H1 (cell line): ENCODE data around the gene GNB1.

Experiments
- CBX8 ChIP-seq: fragments of 300-800, 300-1000 bp; sonication (generic); IDR thresholded peaks from 2 replicates; pipeline ENCODE4 v1.7.1; 2016; ENCODE audit warnings: low read depth, low read length, borderline replicate concordance
- CREB1 ChIP-seq: IDR thresholded peaks from 2 replicates; pipeline ENCODE4 v1.6.1; 2012; ENCODE audit warnings: inconsistent platforms
- EZH2 ChIP-seq: fragments of 200-600 bp; sonication (generic); IDR thresholded peaks from 2 replicates; pipeline ENCODE4 v1.7.1; 2012; ENCODE audit warnings: low read depth, mild to moderate bottlenecking, moderate library complexity, low read length, inconsistent platforms; ENCODE audit not compliant: severe bottlenecking
- FOSL1 ChIP-seq: IDR thresholded peaks from 2 replicates; pipeline ENCODE4 v1.6.1; 2011; ENCODE audit warnings: mild to moderate bottlenecking, low read depth, low read length, moderate library complexity; ENCODE audit not compliant: insufficient read depth
- HDAC2 ChIP-seq, 2 experiments: fragments of 300-600 bp in 1 of 2; sonication (generic) in 1 of 2; IDR thresholded peaks; 2 replicates each; pipeline ENCODE4 v1.6.1; 2011 to 2012; ENCODE audit warnings: low read depth in 2 of 2, low read length in 2 of 2, mild to moderate bottlenecking in 2 of 2, moderate library complexity in 2 of 2, borderline replicate concordance in 1 of 2, inconsistent platforms in 1 of 2
- JUN ChIP-seq: IDR thresholded peaks from 2 replicates; pipeline ENCODE4 v1.6.1; 2011; ENCODE audit warnings: low read depth, mild to moderate bottlenecking, improper control_type of control experiment, low read length
- KDM1A ChIP-seq: fragments of 200-600, 300-600 bp; sonication (generic); IDR thresholded peaks from 2 replicates; pipeline ENCODE4 v1.7.1; 2016; ENCODE audit warnings: mild to moderate bottlenecking, low read length, borderline replicate concordance
- NRF1 ChIP-seq: IDR thresholded peaks from 2 replicates; pipeline ENCODE4 v1.6.1; 2011; ENCODE audit warnings: mild to moderate bottlenecking, low read depth, low read length, improper control_type of control experiment
- POLR2AphosphoS5 ChIP-seq: IDR thresholded peaks from 2 replicates; pipeline ENCODE4 v1.6.1; 2011; ENCODE audit warnings: low read depth, low read length
- SIX5 ChIP-seq: IDR thresholded peaks from 2 replicates; pipeline ENCODE4 v1.6.1; 2011; ENCODE audit warnings: mild to moderate bottlenecking, low read depth, low read length
- SP2 ChIP-seq: IDR thresholded peaks from 2 replicates; pipeline ENCODE4 v1.6.1; 2012; ENCODE audit warnings: mild to moderate bottlenecking, low read length, inconsistent platforms
- YY1 ChIP-seq: IDR thresholded peaks from 2 replicates; pipeline ENCODE4 v1.6.1; 2011; ENCODE audit warnings: low read depth, mild to moderate bottlenecking, low read length
- TF ChIP-seq, protein P1 (sequence below), 3 experiments: IDR thresholded peaks; 1 replicate in 2 of 3; 2 replicates in 1 of 3; pipeline versions ENCODE4 v1.5.1 to v1.6.1; 2011; ENCODE audit warnings: low read length in 3 of 3, mild to moderate bottlenecking in 3 of 3, inconsistent platforms in 2 of 3, low read depth in 1 of 3, moderate library complexity in 1 of 3; ENCODE audit not compliant: insufficient read depth in 1 of 3; ENCODE audit errors: control extremely low read depth in 1 of 3
- TF ChIP-seq, protein P2 (sequence below): IDR thresholded peaks from 2 replicates; pipeline ENCODE4 v1.6.1; 2012; ENCODE audit warnings: inconsistent platforms

DNA sequence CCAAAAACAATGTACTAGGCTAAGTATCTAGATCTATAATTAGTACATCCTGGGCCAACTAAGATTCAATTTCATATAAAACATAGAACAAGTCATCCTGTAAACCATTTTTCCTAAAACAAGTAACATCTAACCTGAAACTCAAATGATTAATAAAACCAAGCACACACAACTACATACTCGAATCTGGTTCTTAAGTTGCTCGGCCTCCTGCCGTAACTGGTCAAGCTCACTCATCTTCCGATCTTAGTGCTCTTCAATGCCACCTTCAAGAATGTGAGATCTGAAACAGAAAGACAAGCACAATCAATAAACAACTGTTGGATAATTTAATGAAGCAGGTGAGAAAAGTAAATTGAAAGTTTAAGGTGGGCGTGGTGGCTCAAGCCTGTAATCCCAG is 65.7 kb downstream of the GNB1 start:
- TF ChIP-seq, protein P1, sequence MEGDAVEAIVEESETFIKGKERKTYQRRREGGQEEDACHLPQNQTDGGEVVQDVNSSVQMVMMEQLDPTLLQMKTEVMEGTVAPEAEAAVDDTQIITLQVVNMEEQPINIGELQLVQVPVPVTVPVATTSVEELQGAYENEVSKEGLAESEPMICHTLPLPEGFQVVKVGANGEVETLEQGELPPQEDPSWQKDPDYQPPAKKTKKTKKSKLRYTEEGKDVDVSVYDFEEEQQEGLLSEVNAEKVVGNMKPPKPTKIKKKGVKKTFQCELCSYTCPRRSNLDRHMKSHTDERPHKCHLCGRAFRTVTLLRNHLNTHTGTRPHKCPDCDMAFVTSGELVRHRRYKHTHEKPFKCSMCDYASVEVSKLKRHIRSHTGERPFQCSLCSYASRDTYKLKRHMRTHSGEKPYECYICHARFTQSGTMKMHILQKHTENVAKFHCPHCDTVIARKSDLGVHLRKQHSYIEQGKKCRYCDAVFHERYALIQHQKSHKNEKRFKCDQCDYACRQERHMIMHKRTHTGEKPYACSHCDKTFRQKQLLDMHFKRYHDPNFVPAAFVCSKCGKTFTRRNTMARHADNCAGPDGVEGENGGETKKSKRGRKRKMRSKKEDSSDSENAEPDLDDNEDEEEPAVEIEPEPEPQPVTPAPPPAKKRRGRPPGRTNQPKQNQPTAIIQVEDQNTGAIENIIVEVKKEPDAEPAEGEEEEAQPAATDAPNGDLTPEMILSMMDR (IDR thresholded peaks at IDR 0.05; ENCODE audit: control extremely low read depth in 1 of 3, insufficient read depth in 1 of 3, low read depth in 1 of 3, low read length in 3 of 3) = no peak
- no peak for TF ChIP-seq JUN
- TF ChIP-seq EZH2 = no peak
- TF ChIP-seq CBX8 = no peak
- TF ChIP-seq NRF1 = no peak
- no peak for TF ChIP-seq POLR2AphosphoS5
- TF ChIP-seq CREB1 = no peak
- TF ChIP-seq YY1 = no peak
- TF ChIP-seq KDM1A = no peak
- no peak for TF ChIP-seq SIX5
- TF ChIP-seq FOSL1 = no peak
- TF ChIP-seq HDAC2 (IDR thresholded peaks at IDR 0.05; ENCODE audit: borderline replicate concordance in 1 of 2, low read depth in 2 of 2, low read length in 2 of 2) = no peak
- TF ChIP-seq, protein P2, sequence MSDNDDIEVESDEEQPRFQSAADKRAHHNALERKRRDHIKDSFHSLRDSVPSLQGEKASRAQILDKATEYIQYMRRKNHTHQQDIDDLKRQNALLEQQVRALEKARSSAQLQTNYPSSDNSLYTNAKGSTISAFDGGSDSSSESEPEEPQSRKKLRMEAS = no peak
- TF ChIP-seq SP2 = no peak
